Heart left ventricle (tissue), 13 donors: Measurements from ENCODE around the gene ATRNL1.

Source experiments
- CTCF ChIP-seq, 12 donors: fragments of 200-600 bp; sonication (generic) in 4 of 12; IDR thresholded peaks; one replicate each; pipeline versions ENCODE4 v1.5.0 to v1.8.0; 2018 to 2022; ENCODE audit warnings: antibody characterized with exemption in 12 of 12, mild to moderate bottlenecking in 5 of 12
- POLR2A ChIP-seq, 2 donors: fragments of 450-650 bp; IDR thresholded peaks; one replicate each; pipeline ENCODE4 v1.6.1; 2017; ENCODE audit warnings: antibody characterized with exemption in 2 of 2, mild to moderate bottlenecking in 2 of 2, moderate library complexity in 2 of 2
- donor health status: ischemic (EF 13 %, LVEDD 7.1; RV severe dilation, severe dysfunction).
- donor health status: DM: no; HTN: yes; CAD: no.
- donor health status: DM: no; HTN: no; CAD: no.
- donor health status: ischemic (EF 25% LVEDD 6.9; RV normal size, moderate dysfunction).
- donor health status: ischemic (EF 25% LVEDD 5.7; RV mildly dilated, moderate dysfunction).
- donor health status: ischemic (EF 35%, LVEDD 5.7; RV mildly dilated, moderate dysfunction).
- donor health status: nonischemic (EF 11% LVEDD 7.7; RV severe dilation, severe dysfunction).
- donor health status: DM: yes; HTN: yes; CAD: no.
- donor health status: PGD.
- donor health status: ischemic (EF 29% LVEDD 5.4; RV normal size, mild dysfunction).
- donor health status: nonischemic (EF 23%, LVEDD 6.1; RV moderate dilation, normal function).

GRCh38 chr10:115826396-115826795 is 733.2 kb downstream of the ATRNL1 start:
- TF ChIP-seq CTCF (IDR thresholded peaks at IDR 0.05) (no peak), POLR2A (IDR thresholded peaks at IDR 0.05) (no peak)
